ENCODE data around the gene C15orf61.

The C15orf61 gene

DNA sequence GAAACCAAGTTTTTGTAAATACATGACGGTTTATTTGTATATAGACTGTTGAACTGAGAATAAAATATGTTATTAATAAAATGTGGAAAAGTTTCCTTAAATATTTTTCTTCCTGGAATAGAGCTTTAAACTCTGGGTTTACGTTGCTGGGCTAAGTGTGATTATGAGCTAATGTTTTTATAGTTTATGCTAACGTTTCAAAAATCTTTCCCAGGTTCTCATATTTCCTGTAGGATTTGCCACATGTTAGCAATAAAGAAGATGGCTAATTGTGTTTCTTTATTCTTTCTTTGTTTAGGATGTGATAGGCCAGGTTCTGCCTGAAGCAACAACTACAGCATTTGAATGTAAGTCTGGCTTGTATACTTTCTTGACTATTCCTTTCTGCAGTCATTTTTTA lies 28.8 kb downstream of the C15orf61 start:
- no peak for DNase-seq (ENCODE audit: insufficient read length, low spot score)
- TF ChIP-seq, protein P1, sequence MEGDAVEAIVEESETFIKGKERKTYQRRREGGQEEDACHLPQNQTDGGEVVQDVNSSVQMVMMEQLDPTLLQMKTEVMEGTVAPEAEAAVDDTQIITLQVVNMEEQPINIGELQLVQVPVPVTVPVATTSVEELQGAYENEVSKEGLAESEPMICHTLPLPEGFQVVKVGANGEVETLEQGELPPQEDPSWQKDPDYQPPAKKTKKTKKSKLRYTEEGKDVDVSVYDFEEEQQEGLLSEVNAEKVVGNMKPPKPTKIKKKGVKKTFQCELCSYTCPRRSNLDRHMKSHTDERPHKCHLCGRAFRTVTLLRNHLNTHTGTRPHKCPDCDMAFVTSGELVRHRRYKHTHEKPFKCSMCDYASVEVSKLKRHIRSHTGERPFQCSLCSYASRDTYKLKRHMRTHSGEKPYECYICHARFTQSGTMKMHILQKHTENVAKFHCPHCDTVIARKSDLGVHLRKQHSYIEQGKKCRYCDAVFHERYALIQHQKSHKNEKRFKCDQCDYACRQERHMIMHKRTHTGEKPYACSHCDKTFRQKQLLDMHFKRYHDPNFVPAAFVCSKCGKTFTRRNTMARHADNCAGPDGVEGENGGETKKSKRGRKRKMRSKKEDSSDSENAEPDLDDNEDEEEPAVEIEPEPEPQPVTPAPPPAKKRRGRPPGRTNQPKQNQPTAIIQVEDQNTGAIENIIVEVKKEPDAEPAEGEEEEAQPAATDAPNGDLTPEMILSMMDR (IDR thresholded peaks at IDR 0.05; ENCODE audit: insufficient read depth, missing control alignments): no peak
- no peak for FAIRE-seq

DNA sequence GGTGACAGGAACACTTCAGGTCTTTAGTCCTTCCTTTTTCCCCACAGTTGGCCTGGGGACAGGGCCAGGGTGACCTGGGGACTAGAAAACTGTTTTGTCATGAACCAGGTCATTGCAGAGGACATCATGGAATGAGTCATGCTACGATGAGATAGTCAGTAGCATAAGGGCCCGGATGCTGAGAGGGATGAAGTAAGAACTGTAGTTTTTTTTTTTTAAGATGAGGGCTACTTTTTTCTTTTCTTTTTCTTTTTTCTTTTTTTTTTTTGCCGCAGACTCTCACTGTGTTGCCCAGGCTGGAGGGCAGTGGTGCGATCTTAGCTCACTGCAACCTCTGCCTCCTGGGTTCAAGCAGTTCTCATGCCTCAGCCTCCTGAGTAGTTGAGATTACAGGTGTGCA lies 29.6 kb downstream of the C15orf61 start:
- DNase-seq (ENCODE audit: insufficient read length, low spot score) (no peak), FAIRE-seq (no peak)
- TF ChIP-seq, protein P1 (IDR thresholded peaks at IDR 0.05; ENCODE audit: insufficient read depth, missing control alignments): no peak

- TF ChIP-seq, protein P1 (IDR thresholded peaks at IDR 0.05; ENCODE audit: insufficient read depth, missing control alignments): no peak
- FAIRE-seq (no peak), DNase-seq (ENCODE audit: insufficient read length, low spot score) (no peak)
These were observed 30.3 kb downstream of the C15orf61 start for GRCh38 chr15:67551207-67551743.

- FAIRE-seq (no peak), DNase-seq (ENCODE audit: insufficient read length, low spot score) (no peak)
- TF ChIP-seq, protein P1 (IDR thresholded peaks at IDR 0.05; ENCODE audit: insufficient read depth, missing control alignments): no peak
These were observed 33.6 kb downstream of the C15orf61 start for GRCh38 chr15:67554580-67554979.

GRCh38 chr15:67556976-67557570 lies 36.1 kb downstream of the C15orf61 start:
- TF ChIP-seq, protein P1 (IDR thresholded peaks at IDR 0.05; ENCODE audit: insufficient read depth, missing control alignments): no peak
- no peak for FAIRE-seq
- no peak for DNase-seq (ENCODE audit: insufficient read length, low spot score)

DNA sequence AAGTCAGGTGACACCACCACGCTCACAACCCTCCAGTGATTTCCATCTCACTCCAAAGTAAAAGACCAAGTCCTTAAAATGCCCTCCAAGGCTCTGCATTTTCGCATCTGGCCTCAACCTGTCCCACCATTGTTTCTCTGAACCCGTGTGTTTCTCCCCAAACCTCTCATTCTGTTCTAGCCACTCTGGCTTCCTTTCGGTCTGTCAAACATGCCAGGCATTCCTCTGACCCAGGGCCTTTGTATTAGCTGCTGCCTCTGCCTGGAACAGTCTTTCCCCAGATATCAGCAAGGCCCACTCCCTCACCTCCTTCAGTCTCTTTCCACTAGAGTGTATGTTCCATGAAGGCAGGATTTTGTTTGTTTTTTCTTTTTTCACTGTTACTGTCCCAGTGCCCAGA lies 37.6 kb downstream of the C15orf61 start:
- no peak for FAIRE-seq
- TF ChIP-seq, protein P1 (IDR thresholded peaks at IDR 0.05; ENCODE audit: insufficient read depth, missing control alignments): no peak

GRCh38 chr15:67559158-67559557 lies 38.2 kb downstream of the C15orf61 start:
- no peak for FAIRE-seq
- TF ChIP-seq, protein P1 (IDR thresholded peaks at IDR 0.05; ENCODE audit: insufficient read depth, missing control alignments): no peak
- DNase-seq (ENCODE audit: insufficient read length, low spot score): no peak

More for the DNA sequence above, 37.6 kb downstream of the C15orf61 start:
- no peak for DNase-seq (ENCODE audit: insufficient read length, low spot score)

All from D721Med (cell line).